Loucy (cell line): ENCODE data around the gene GON4L.
"Not testable (repeated sequence)": the region's sequence is repeated elsewhere in the genome, so short reads cannot be mapped to it uniquely, and the experiment has no call there.

ENCODE experiments used
- H2AFZ ChIP-seq: fragments of 200-600 bp; sonication (generic); 2 replicates; pipeline ENCODE4 v1.6.0; 2016; ENCODE audit warnings: antibody characterized with exemption, mild to moderate bottlenecking, low read length, moderate library complexity
- H3F3A ChIP-seq: fragments of 200-600 bp; 2 replicates; pipeline ENCODE4 v1.6.0; 2016; ENCODE audit warnings: antibody characterized with exemption, low read depth, mild to moderate bottlenecking
- H3K27me3 ChIP-seq: fragments of 200-600 bp; sonication (generic); 2 replicates; pipeline ENCODE4 v1.6.1; 2014; ENCODE audit warnings: low read length, mild to moderate bottlenecking; ENCODE audit not compliant: insufficient read depth, poor library complexity, severe bottlenecking
- H3K36me3 ChIP-seq: fragments of 200-600 bp; sonication (generic); 2 replicates; pipeline ENCODE4 v1.6.1; 2016; ENCODE audit warnings: low read length; ENCODE audit not compliant: insufficient read depth
- H3K4me1 ChIP-seq: fragments of 200-600 bp; sonication (generic); 2 replicates; pipeline ENCODE4 v1.5.1; 2014; ENCODE audit warnings: low read length, mild to moderate bottlenecking; ENCODE audit not compliant: insufficient read depth, poor library complexity, severe bottlenecking
- H3K4me2 ChIP-seq: fragments of 200-600 bp; sonication (generic); 2 replicates; pipeline ENCODE4 v1.6.0; 2014; ENCODE audit warnings: antibody characterized with exemption, low read length, low read depth, mild to moderate bottlenecking; ENCODE audit not compliant: poor library complexity, severe bottlenecking
- H3K4me3 ChIP-seq: fragments of 200-600 bp; sonication (generic); 2 replicates; pipeline ENCODE4 v1.5.1; 2014; ENCODE audit warnings: low read length, mild to moderate bottlenecking, mixed read lengths; ENCODE audit not compliant: poor library complexity, severe bottlenecking
- H3K79me2 ChIP-seq: fragments of 200-600 bp; sonication (generic); 2 replicates; pipeline ENCODE4 v1.6.1; 2014; ENCODE audit warnings: low read length; ENCODE audit not compliant: insufficient read depth
- H3K9ac ChIP-seq: fragments of 200-600 bp; sonication (generic); 2 replicates; pipeline ENCODE4 v1.6.0; 2014; ENCODE audit warnings: mild to moderate bottlenecking, low read depth, low read length, moderate library complexity; ENCODE audit not compliant: poor library complexity, severe bottlenecking
- H3K9me2 ChIP-seq: fragments of 200-600 bp; sonication (generic); replicated peaks from 2 replicates; pipeline ENCODE4 v1.6.1; 2016; ENCODE audit warnings: low read depth, low read length, mixed read lengths
- H3K9me3 ChIP-seq: fragments of 200-600 bp; sonication (generic); 2 replicates; pipeline ENCODE4 v1.6.1; 2014; ENCODE audit warnings: mild to moderate bottlenecking, antibody characterized with exemption, low read length, low read depth; ENCODE audit not compliant: insufficient read depth
- H4K20me1 ChIP-seq: fragments of 200-600 bp; sonication (generic); 2 replicates; pipeline ENCODE4 v1.6.0; 2014; ENCODE audit warnings: antibody characterized with exemption, low read length, mild to moderate bottlenecking; ENCODE audit not compliant: insufficient read depth, poor library complexity, severe bottlenecking
- CTCF ChIP-seq: fragments of 200-600 bp; sonication (generic); conservative IDR thresholded peaks from 2 replicates; pipeline ENCODE4 v1.5.1; 2014; ENCODE audit warnings: mild to moderate bottlenecking, antibody characterized with exemption, low read length
- EZH2phosphoT487 ChIP-seq: fragments of 200-600 bp; IDR thresholded peaks from 2 replicates; pipeline ENCODE4 v1.6.1; 2018; ENCODE audit warnings: antibody characterized with exemption, mild to moderate bottlenecking, moderate library complexity, borderline replicate concordance

GON4L gene

GRCh38 chr1:155776414-155776813, 80.6 kb downstream of the GON4L start:
- Histone ChIP-seq H3K4me2 (no peak overlapping the region), H3K9me3 (no peaks in the 10 kb centered on the region), H3K79me2 (no peaks in the 10 kb centered on the region), H3K4me1 (no peaks in the 10 kb centered on the region), H3K36me3 (peaks cover 73% of the 10 kb centered on the region; the same call in 1 of the 2 replicates), H4K20me1 (no peaks in the 10 kb centered on the region), H3K9me2 (no peaks in the 10 kb centered on the region), H3K4me3 (no peak overlapping the region), H3K9ac (no peak overlapping the region), H3K27me3 (no peaks in the 10 kb centered on the region), H2AFZ (no peak overlapping the region), H3F3A (no peaks in the 10 kb centered on the region)
- TF ChIP-seq EZH2phosphoT487 (no peak), CTCF (no peak)

GRCh38 chr1:155773221-155773620, 83.8 kb downstream of the GON4L start:
- H3K9me2 ChIP-seq: no peaks in the 10 kb centered on the region
- H3K79me2 ChIP-seq: no peaks in the 10 kb centered on the region
- no peak overlapping the region for H2AFZ ChIP-seq
- H3K36me3 ChIP-seq: peaks cover 81% of the 10 kb centered on the region; the same call in 1 of the 2 replicates
- H3K4me3 ChIP-seq: no peak overlapping the region
- no peaks in the 10 kb centered on the region for H4K20me1 ChIP-seq
- H3K4me1 ChIP-seq: no peaks in the 10 kb centered on the region
- no peaks in the 10 kb centered on the region for H3K9me3 ChIP-seq
- no peak overlapping the region for H3K4me2 ChIP-seq
- H3K27me3 ChIP-seq: no peaks in the 10 kb centered on the region
- no peak for TF ChIP-seq CTCF
- TF ChIP-seq EZH2phosphoT487: no peak
- no peak overlapping the region for H3K9ac ChIP-seq
- H3F3A ChIP-seq: no peaks in the 10 kb centered on the region

GRCh38 chr1:155769257-155769656, 87.8 kb downstream of the GON4L start:
- peaks cover 78% of the 10 kb centered on the region; the same call in 1 of the 2 replicates for H3K36me3 ChIP-seq
- H3F3A ChIP-seq: no peaks in the 10 kb centered on the region
- no peaks in the 10 kb centered on the region for H4K20me1 ChIP-seq
- H2AFZ ChIP-seq: no peak overlapping the region
- no peaks in the 10 kb centered on the region for H3K79me2 ChIP-seq
- no peak overlapping the region for H3K4me2 ChIP-seq
- no peaks in the 10 kb centered on the region for H3K4me1 ChIP-seq
- no peak overlapping the region for H3K4me3 ChIP-seq
- no peaks in the 10 kb centered on the region for H3K27me3 ChIP-seq
- no peaks in the 10 kb centered on the region for H3K9me2 ChIP-seq
- H3K9me3 ChIP-seq: no peaks in the 10 kb centered on the region
- H3K9ac ChIP-seq: no peak overlapping the region
- no peak for TF ChIP-seq CTCF
- TF ChIP-seq EZH2phosphoT487: no peak

- not testable (repeated sequence) for H3K79me2 ChIP-seq, H2AFZ ChIP-seq, H3K4me3 ChIP-seq, H4K20me1 ChIP-seq, H3K9ac ChIP-seq, H3F3A ChIP-seq, H3K4me1 ChIP-seq, H3K9me2 ChIP-seq, H3K4me2 ChIP-seq, H3K9me3 ChIP-seq, H3K27me3 ChIP-seq
- H3K36me3 ChIP-seq: peaks cover 72% of the 10 kb centered on the region; the same call in 1 of the 2 replicates
These were observed 89.5 kb downstream of the GON4L start for GRCh38 chr1:155767399-155767989.

GRCh38 chr1:155763989-155764388, 93.0 kb downstream of the GON4L start:
- H3K4me2 ChIP-seq, H3K4me3 ChIP-seq, H3K4me1 ChIP-seq, H2AFZ ChIP-seq, H3K79me2 ChIP-seq, H3K27me3 ChIP-seq, H3K9me3 ChIP-seq, H3F3A ChIP-seq, H3K9me2 ChIP-seq, H3K9ac ChIP-seq, H4K20me1 ChIP-seq: not testable (repeated sequence)
- H3K36me3 ChIP-seq: peaks cover 70% of the 10 kb centered on the region; the same call in 1 of the 2 replicates
